ENCODE measurements around the gene ATIC.

Gene ATIC

DNA sequence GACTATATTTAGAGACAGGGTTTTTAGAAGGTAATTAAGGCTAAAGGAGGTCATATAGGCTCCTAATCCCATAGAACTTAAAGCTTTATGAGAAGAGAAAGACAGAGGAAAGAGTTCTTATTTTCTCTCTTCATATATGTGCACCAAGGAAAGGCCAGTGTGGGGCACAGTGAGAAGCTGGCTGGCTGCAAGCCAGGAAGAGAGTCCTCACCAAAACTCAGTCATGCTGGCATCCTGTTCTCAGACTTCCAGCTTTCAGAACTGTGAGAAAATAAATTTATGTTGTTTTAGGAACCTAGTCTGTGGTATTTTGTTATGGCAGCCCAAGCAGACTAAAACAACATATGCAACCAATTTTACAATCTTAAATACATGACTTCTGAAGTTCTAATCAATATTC lies 31.5 kb upstream of the ATIC start:
- TF ChIP-seq EGR1 (IDR thresholded peaks at IDR 0.05) (no peak), CEBPB (IDR thresholded peaks at IDR 0.05) (no peak), RAD21 (IDR thresholded peaks at IDR 0.05; ENCODE audit: low read depth) (no peak), YY1 (IDR thresholded peaks at IDR 0.05; ENCODE audit: low read depth) (no peak)
- TF ChIP-seq, protein P1, sequence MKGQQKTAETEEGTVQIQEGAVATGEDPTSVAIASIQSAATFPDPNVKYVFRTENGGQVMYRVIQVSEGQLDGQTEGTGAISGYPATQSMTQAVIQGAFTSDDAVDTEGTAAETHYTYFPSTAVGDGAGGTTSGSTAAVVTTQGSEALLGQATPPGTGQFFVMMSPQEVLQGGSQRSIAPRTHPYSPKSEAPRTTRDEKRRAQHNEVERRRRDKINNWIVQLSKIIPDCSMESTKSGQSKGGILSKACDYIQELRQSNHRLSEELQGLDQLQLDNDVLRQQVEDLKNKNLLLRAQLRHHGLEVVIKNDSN (IDR thresholded peaks at IDR 0.05), result no peak
- TF ChIP-seq, protein P2, sequence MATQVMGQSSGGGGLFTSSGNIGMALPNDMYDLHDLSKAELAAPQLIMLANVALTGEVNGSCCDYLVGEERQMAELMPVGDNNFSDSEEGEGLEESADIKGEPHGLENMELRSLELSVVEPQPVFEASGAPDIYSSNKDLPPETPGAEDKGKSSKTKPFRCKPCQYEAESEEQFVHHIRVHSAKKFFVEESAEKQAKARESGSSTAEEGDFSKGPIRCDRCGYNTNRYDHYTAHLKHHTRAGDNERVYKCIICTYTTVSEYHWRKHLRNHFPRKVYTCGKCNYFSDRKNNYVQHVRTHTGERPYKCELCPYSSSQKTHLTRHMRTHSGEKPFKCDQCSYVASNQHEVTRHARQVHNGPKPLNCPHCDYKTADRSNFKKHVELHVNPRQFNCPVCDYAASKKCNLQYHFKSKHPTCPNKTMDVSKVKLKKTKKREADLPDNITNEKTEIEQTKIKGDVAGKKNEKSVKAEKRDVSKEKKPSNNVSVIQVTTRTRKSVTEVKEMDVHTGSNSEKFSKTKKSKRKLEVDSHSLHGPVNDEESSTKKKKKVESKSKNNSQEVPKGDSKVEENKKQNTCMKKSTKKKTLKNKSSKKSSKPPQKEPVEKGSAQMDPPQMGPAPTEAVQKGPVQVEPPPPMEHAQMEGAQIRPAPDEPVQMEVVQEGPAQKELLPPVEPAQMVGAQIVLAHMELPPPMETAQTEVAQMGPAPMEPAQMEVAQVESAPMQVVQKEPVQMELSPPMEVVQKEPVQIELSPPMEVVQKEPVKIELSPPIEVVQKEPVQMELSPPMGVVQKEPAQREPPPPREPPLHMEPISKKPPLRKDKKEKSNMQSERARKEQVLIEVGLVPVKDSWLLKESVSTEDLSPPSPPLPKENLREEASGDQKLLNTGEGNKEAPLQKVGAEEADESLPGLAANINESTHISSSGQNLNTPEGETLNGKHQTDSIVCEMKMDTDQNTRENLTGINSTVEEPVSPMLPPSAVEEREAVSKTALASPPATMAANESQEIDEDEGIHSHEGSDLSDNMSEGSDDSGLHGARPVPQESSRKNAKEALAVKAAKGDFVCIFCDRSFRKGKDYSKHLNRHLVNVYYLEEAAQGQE (IDR thresholded peaks at IDR 0.05; ENCODE audit: low read depth), result no peak

DNA sequence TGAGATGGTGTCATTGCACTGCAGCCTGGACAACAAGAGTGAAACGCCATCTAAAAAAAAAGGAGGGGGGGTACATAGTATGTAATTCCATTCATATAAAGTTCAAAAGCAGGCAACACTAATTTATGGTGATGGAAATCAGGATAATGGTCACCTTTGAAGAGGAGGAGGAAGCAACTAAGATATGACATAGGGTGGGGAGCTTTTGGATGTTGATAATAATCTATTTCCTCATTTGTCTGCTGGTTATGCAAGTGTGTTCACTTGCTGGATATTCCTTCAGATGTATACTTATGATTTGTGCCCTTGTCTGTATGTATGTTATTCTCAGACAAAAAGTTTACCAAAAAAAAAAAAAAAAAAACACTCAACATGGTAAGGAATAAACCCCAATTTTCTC lies 28.6 kb upstream of the ATIC start:
- no peak for TF ChIP-seq NFIC (IDR thresholded peaks at IDR 0.05)
- TF ChIP-seq TCF12 (IDR thresholded peaks at IDR 0.05; ENCODE audit: low read depth), result no peak
- TF ChIP-seq TAF1 (IDR thresholded peaks at IDR 0.05; ENCODE audit: low read depth), result no peak

DNA sequence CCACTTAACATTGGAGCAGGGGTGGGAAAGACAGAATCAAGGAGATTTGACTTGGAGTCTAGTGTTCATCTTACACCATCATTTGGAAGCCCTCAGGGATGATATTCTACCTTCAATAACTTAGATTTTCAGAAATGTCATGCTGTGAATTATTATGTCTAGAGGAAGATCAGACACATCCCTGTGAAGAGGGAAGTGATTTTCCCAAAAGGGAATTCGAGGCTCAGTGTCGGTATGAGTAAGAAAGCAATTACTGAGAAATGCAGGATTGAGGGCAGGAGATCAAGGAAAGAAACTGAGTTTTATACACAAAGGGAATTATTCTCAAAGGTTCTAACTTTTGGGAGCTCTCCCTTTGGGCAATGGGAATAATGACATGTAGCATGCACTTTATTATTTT lies 25.6 kb upstream of the ATIC start:
- TF ChIP-seq EP300 (IDR thresholded peaks at IDR 0.05; ENCODE audit: borderline replicate concordance) (no peak), YY1 (IDR thresholded peaks at IDR 0.05; ENCODE audit: low read depth) (no peak), ZBTB7A (IDR thresholded peaks at IDR 0.05; ENCODE audit: low read depth) (no peak), CEBPB (IDR thresholded peaks at IDR 0.05) (no peak), NFIC (IDR thresholded peaks at IDR 0.05) (no peak), EGR1 (IDR thresholded peaks at IDR 0.05) (no peak), CREB1 (IDR thresholded peaks at IDR 0.05; ENCODE audit: low read depth) (no peak)
- TF ChIP-seq, protein P1 (IDR thresholded peaks at IDR 0.05), result no peak

DNA sequence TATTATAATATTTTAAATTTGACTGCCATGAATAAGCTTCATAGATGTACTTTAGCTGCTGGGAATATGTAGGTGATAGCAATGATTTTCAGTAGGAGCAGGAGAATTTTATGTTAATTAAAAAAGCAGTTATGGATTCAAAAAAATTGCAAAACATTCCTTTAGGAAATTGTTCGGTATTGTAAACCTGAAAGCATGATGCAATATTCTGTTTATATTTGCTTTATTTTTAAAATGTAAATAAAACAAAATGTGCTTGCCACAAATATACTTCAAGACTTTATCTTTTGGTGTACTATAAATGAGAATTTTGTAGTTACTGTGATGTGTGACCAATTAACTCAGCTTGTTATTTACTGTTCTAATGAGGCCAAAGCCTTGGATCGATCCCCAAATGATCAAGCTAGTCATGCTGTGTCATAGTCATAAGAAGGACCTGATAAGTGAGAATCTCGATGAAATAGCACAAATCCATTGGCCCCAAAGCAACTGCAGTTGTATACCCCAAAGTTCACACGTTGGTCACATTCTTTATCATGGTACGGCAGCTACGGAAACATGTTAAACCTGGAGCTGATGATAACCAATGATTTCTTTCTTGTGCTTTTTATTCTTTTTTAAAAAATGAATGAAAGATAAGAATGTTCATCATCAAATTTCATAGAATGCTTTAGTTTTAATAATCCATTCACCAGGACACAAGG lies 23.6 kb upstream of the ATIC start:
- TF ChIP-seq EP300 (IDR thresholded peaks at IDR 0.05; ENCODE audit: borderline replicate concordance) (no peak), TEAD4 (IDR thresholded peaks at IDR 0.05) (no peak), YY1 (IDR thresholded peaks at IDR 0.05; ENCODE audit: low read depth) (no peak), ZBTB7A (IDR thresholded peaks at IDR 0.05; ENCODE audit: low read depth) (no peak), TAF1 (IDR thresholded peaks at IDR 0.05; ENCODE audit: low read depth) (no peak), NFIC (IDR thresholded peaks at IDR 0.05) (no peak)

DNA sequence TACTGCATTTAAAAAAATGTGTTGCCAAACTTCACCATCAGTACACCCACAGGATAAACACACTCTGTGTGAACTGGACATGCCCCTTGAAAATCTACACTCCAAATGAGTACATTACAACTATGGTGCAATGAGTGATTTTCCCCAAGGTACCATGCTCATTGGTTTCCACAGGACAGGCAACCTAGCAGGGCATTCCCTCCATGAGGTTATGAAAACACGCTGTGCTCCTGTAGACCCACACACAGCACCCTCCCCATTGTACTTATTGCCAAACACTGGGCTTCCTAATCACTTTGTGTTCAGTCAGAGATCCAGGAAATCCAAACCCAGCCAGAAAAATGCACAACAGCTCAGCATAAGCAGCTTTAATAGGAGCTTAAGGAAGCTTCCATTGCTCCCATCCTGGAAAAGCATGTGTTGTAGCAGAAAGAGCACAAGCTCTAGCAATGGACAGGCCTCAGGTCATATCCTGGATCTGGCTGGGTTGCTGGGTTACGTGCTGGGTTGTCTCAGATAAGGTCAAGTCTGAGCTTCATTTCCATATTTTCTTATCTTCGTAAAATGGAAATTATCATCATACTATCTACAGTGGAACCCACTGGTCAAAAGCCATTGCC lies 20.8 kb upstream of the ATIC start:
- TF ChIP-seq TEAD4 (IDR thresholded peaks at IDR 0.05), result no peak
- no peak for TF ChIP-seq ZBTB7A (IDR thresholded peaks at IDR 0.05; ENCODE audit: low read depth)
- TF ChIP-seq FOXM1 (IDR thresholded peaks at IDR 0.05; ENCODE audit: borderline replicate concordance, low read depth), result no peak
- TF ChIP-seq RAD21 (IDR thresholded peaks at IDR 0.05; ENCODE audit: low read depth), result no peak
- TF ChIP-seq YY1 (IDR thresholded peaks at IDR 0.05; ENCODE audit: low read depth), result no peak
- no peak for TF ChIP-seq TAF1 (IDR thresholded peaks at IDR 0.05; ENCODE audit: low read depth)
- no peak for TF ChIP-seq TCF12 (IDR thresholded peaks at IDR 0.05; ENCODE audit: low read depth)
- TF ChIP-seq NFIC (IDR thresholded peaks at IDR 0.05), result no peak
- TF ChIP-seq, protein P2 (IDR thresholded peaks at IDR 0.05; ENCODE audit: low read depth), result no peak
- TF ChIP-seq CEBPB (IDR thresholded peaks at IDR 0.05), result no peak
- TF ChIP-seq, protein P1 (IDR thresholded peaks at IDR 0.05), result no peak
- TF ChIP-seq CREB1 (IDR thresholded peaks at IDR 0.05; ENCODE audit: low read depth), result no peak
- no peak for TF ChIP-seq EP300 (IDR thresholded peaks at IDR 0.05; ENCODE audit: borderline replicate concordance)
- TF ChIP-seq, protein P3, sequence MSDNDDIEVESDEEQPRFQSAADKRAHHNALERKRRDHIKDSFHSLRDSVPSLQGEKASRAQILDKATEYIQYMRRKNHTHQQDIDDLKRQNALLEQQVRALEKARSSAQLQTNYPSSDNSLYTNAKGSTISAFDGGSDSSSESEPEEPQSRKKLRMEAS (IDR thresholded peaks at IDR 0.05), result no peak
- no peak for TF ChIP-seq EGR1 (IDR thresholded peaks at IDR 0.05)

DNA sequence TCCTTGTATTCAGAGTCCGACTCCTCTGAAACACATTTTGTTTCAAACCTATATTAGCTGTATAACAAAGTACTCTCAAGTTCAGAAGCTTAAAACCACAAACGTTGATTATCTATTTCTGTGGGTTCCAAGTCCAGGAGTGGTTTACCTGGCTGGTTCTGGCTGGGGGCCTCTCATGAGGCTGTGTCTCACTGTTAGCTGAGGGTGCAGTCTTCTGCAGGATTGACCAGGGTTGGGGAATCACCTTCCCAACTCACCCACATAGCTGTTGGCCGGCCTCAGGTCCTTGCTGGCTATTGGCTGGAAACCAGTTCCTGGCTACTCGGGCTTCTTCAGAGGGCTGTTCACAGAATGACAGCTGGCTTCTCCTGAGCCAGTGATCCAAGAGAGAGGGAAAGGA lies 18.0 kb upstream of the ATIC start:
- no peak for TF ChIP-seq NFIC (IDR thresholded peaks at IDR 0.05)
- no peak for TF ChIP-seq ZBTB7A (IDR thresholded peaks at IDR 0.05; ENCODE audit: low read depth)
- TF ChIP-seq EP300 (IDR thresholded peaks at IDR 0.05; ENCODE audit: borderline replicate concordance), result no peak
- TF ChIP-seq CEBPB (IDR thresholded peaks at IDR 0.05), result no peak
- no peak for TF ChIP-seq FOXM1 (IDR thresholded peaks at IDR 0.05; ENCODE audit: borderline replicate concordance, low read depth)
- no peak for TF ChIP-seq EGR1 (IDR thresholded peaks at IDR 0.05)
- TF ChIP-seq, protein P3 (IDR thresholded peaks at IDR 0.05), result no peak
- TF ChIP-seq TAF1 (IDR thresholded peaks at IDR 0.05; ENCODE audit: low read depth), result no peak
- TF ChIP-seq TEAD4 (IDR thresholded peaks at IDR 0.05), result no peak
- no peak for TF ChIP-seq YY1 (IDR thresholded peaks at IDR 0.05; ENCODE audit: low read depth)
- no peak for TF ChIP-seq RAD21 (IDR thresholded peaks at IDR 0.05; ENCODE audit: low read depth)
- TF ChIP-seq, protein P1 (IDR thresholded peaks at IDR 0.05), result no peak
- TF ChIP-seq, protein P2 (IDR thresholded peaks at IDR 0.05; ENCODE audit: low read depth), result no peak

All from Ishikawa (cell line).